RPMI8226 (cell line): ENCODE data around the gene TRIO.

Experiments
- DNase-seq: peaks from one replicate; pipeline ENCODE4 v3.0.0-alpha.2; 2015

The TRIO gene

GRCh38 chr5:14503017-14503680, 360.0 kb downstream of the TRIO start:
- no peak for DNase-seq

- no peak for DNase-seq
These were observed 360.7 kb downstream of the TRIO start for GRCh38 chr5:14503681-14504331.

GRCh38 chr5:14504332-14504727, 361.2 kb downstream of the TRIO start:
- DNase-seq: no peak

GRCh38 chr5:14504816-14505215, 361.7 kb downstream of the TRIO start:
- no peak for DNase-seq

- DNase-seq: no peak
These were observed 362.4 kb downstream of the TRIO start for GRCh38 chr5:14505310-14506139.

GRCh38 chr5:14506140-14506538, 363.0 kb downstream of the TRIO start:
- DNase-seq: no peak

- DNase-seq: no peak
These were observed 363.5 kb downstream of the TRIO start for GRCh38 chr5:14506661-14507060.

- DNase-seq: no peak
These were observed 364.2 kb downstream of the TRIO start for GRCh38 chr5:14507156-14507941.

GRCh38 chr5:14508046-14508445, 364.9 kb downstream of the TRIO start:
- DNase-seq: no peak

- no peak for DNase-seq
These were observed 366.4 kb downstream of the TRIO start for GRCh38 chr5:14509556-14509955.

- DNase-seq: no peak
These were observed 367.1 kb downstream of the TRIO start for GRCh38 chr5:14510156-14510734.

GRCh38 chr5:14510880-14511279, 367.7 kb downstream of the TRIO start:
- DNase-seq: no peak

- no peak for DNase-seq
These were observed 369.4 kb downstream of the TRIO start for GRCh38 chr5:14512574-14512973.

GRCh38 chr5:14513266-14513665, 370.1 kb downstream of the TRIO start:
- no peak for DNase-seq

- DNase-seq: no peak
These were observed 373.8 kb downstream of the TRIO start for GRCh38 chr5:14516901-14517300.

GRCh38 chr5:14518638-14519037, 375.5 kb downstream of the TRIO start:
- DNase-seq: no peak

- DNase-seq: no peak
These were observed 378.6 kb downstream of the TRIO start for GRCh38 chr5:14521748-14522147.

- DNase-seq: no peak
These were observed 379.6 kb downstream of the TRIO start for GRCh38 chr5:14522721-14523120.

- no peak for DNase-seq
These were observed 380.3 kb downstream of the TRIO start for GRCh38 chr5:14523243-14524034.

GRCh38 chr5:14525397-14525796, 382.3 kb downstream of the TRIO start:
- DNase-seq: no peak

GRCh38 chr5:14526493-14526892, 383.4 kb downstream of the TRIO start:
- no peak for DNase-seq

GRCh38 chr5:14528115-14528514, 385.0 kb downstream of the TRIO start:
- DNase-seq: no peak
